ENCODE measurements around the gene TGFBR1.

GRCh38 chr9:99113414-99114048 lies 8.6 kb downstream of the TGFBR1 start:
- TF ChIP-seq CTCF (conservative IDR thresholded peaks at IDR 0.05) (no peak), ZFX (IDR thresholded peaks at IDR 0.05) (no peak)
